GM12878 (cell line): ENCODE data around the gene ZFR. TPM values are rescaled to one million over a fixed set of nuclear protein-coding genes. Genes with fewer than 3 reads are reported as not detected.
"Not testable (repeated sequence)": the region's sequence is repeated elsewhere in the genome, so short reads cannot be mapped to it uniquely, and the experiment has no call there.

Experiments used
- ATAC-seq: fragments of 200-7000 bp; cut with Tn5 transposase; 3 replicates; pipeline ENCODE4 v1.9.1; 2020; ENCODE audit warnings: mild to moderate bottlenecking, moderate library complexity
- BruUV-seq: library from RNA; stranded (reverse); fragments of 400-500 nt; replicated peaks from 2 replicates; lab custom pipeline; 2021; lab: Mats Ljungman, UMichigan
- CTCF ChIA-PET: fragments of 300-600 bp; sonication (Branson Sonifier 250); formaldehyde crosslinking; extraction: SDS; loops from one replicate; lab custom pipeline; 2021; ENCODE audit warnings: inconsistent platforms; lab: Yijun Ruan, JAX
- POLR2A ChIA-PET: fragments of 350-600 bp; formaldehyde crosslinking; extraction: SDS; loops from one replicate; lab custom pipeline; 2021; ENCODE audit warnings: inconsistent platforms; lab: Charles Lee
- RAD21 ChIA-PET: fragments of 300-600 bp; sonication (Branson Sonifier 250); formaldehyde crosslinking; loops from one replicate; lab custom pipeline; 2023; ENCODE audit warnings: antibody characterized with exemption; ENCODE audit not compliant: unreplicated experiment; lab: Charles Lee
- SMC1A ChIA-PET: fragments of 300-600 bp; sonication (Branson Sonifier 250); formaldehyde crosslinking; loops from one replicate; lab custom pipeline; 2023; ENCODE audit not compliant: unreplicated experiment, uncharacterized antibody; lab: Charles Lee
- DNase-seq: peaks from one replicate; pipeline ENCODE4 v3.0.0-alpha.2; 2011; ENCODE audit warnings: low read depth, low spot score
- FAIRE-seq: peaks from 3 replicates; lab custom pipeline; 2011; peaks lifted over from hg19 to GRCh38; lab: Jason Lieb, UNC
- H2AFZ ChIP-seq: 2 replicates; pipeline ENCODE4 v1.6.0; 2011; ENCODE audit warnings: low read depth, low read length, control low read depth; ENCODE audit not compliant: control insufficient read depth
- H3K27ac ChIP-seq: 2 replicates; pipeline ENCODE4 v1.5.1; 2011; ENCODE audit warnings: control low read depth; ENCODE audit not compliant: control insufficient read depth, insufficient read depth
- H3K27me3 ChIP-seq, 2 experiments: replicated peaks in 1 of 2; 2 replicates each; pipeline versions ENCODE4 v1.6.0 to v1.6.1; 2011; ENCODE audit warnings: low read length in 1 of 2; ENCODE audit not compliant: control insufficient read depth in 2 of 2, insufficient read depth in 2 of 2
- H3K36me3 ChIP-seq, 2 experiments: 2 replicates each; pipeline ENCODE4 v1.5.1; 2011; ENCODE audit warnings: low read length in 1 of 2; ENCODE audit not compliant: control insufficient read depth in 2 of 2, insufficient read depth in 2 of 2
- H3K4me1 ChIP-seq: 2 replicates; pipeline ENCODE4 v1.6.1; 2011; ENCODE audit warnings: mild to moderate bottlenecking, low read length, moderate library complexity, mixed read lengths; ENCODE audit not compliant: control insufficient read depth, insufficient read depth
- H3K4me2 ChIP-seq: 2 replicates; pipeline ENCODE4 v1.6.0; 2011; ENCODE audit warnings: control low read depth; ENCODE audit not compliant: control insufficient read depth, insufficient read depth
- H3K4me3 ChIP-seq: fragments of 200-600 bp; sonication (generic); 2 replicates; pipeline ENCODE4 v1.5.1; 2016
- H3K79me2 ChIP-seq: 2 replicates; pipeline ENCODE4 v1.6.0; 2011; ENCODE audit warnings: low read length; ENCODE audit not compliant: control insufficient read depth, insufficient read depth
- H3K9ac ChIP-seq: 2 replicates; pipeline ENCODE4 v1.8.0; 2011; ENCODE audit warnings: low read length, control low read depth, mixed read lengths; ENCODE audit not compliant: control insufficient read depth, insufficient read depth
- H3K9me3 ChIP-seq: replicated peaks from 3 replicates; pipeline ENCODE4 v1.5.1; 2011; ENCODE audit warnings: mild to moderate bottlenecking, low read length; ENCODE audit not compliant: control insufficient read depth, insufficient read depth
- H4K20me1 ChIP-seq: 2 replicates; pipeline ENCODE4 v1.6.0; 2011; ENCODE audit not compliant: control insufficient read depth, insufficient read depth
- KAT2A ChIP-seq: conservative IDR thresholded peaks from 2 replicates; pipeline ENCODE4 v1.6.1; 2011; ENCODE audit warnings: low read depth, low read length; ENCODE audit not compliant: control insufficient read depth
- PRDM15 ChIP-seq: fragments of 450-650 bp; formaldehyde crosslinking; IDR thresholded peaks from 2 replicates; pipeline ENCODE4 v1.4.0; 2020; ENCODE audit warnings: mild to moderate bottlenecking, moderate library complexity
- WGBS: methylation state at CpG from one replicate; pipeline ENCODE4 v1.1.6; 2016; ENCODE audit warnings: low lambda C conversion rate; ENCODE audit not compliant: insufficient replicate concordance, insufficient coverage; ENCODE audit errors: missing lambda C conversion rate; 5-methylcytosine and 5-hydroxymethylcytosine counted together
- in situ Hi-C: fragments of 300-500 bp; cut with MboI; formaldehyde crosslinking; loops from 9 replicates; pipeline ENCODE4 v1.14.3; 2018; ENCODE audit warnings: mixed read lengths
- intact Hi-C: fragments of 100-400 bp; cut with micrococcal nuclease; formaldehyde crosslinking; loops from one replicate; pipeline ENCODE4 v1.14.2; 2022; ENCODE audit not compliant: unreplicated experiment
- polyA plus RNA-seq, 11 experiments: library from polyadenylated mRNA; depleted of rRNA in 4 of 11; unstranded in 6 of 11; stranded (reverse) in 5 of 11; fragments of >200 nt; fragmentation: Nextera tagmentation in 4 of 11; fragmentation: Illumina TruSeq in 1 of 11; extraction: Ambion mirVana in 4 of 11; extraction: Trizol in 1 of 11; gene quantifications; 1 replicate in 1 of 11; 2 replicates in 10 of 11; pipeline versions ENCODE4 v1.2.1 to v1.2.3, GENCODE V29; 2011 to 2016; ENCODE audit warnings: inconsistent platforms in 2 of 11, missing spikeins in 2 of 11, low read depth in 1 of 11
- total RNA-seq, 4 experiments: library from RNA; depleted of rRNA in 3 of 4; stranded (reverse); fragments of >200 nt in 3 of 4; fragmentation: Illumina TruSeq in 1 of 4; extraction: Trizol in 1 of 4; gene quantifications; 2 replicates each; pipeline versions ENCODE4 v1.2.1 to v1.2.3, GENCODE V29; 2013 to 2021

ZFR gene
- total and polyA plus RNA-seq, 10 of the 15 experiments (the other 5 are each of a cell fraction or from before 2014, with no cell fraction given): 33.7 to 90.6 (median 72.9) TPM

- TF ChIP-seq KAT2A (no peak), PRDM15 (CRISPR knock-in tag) (no peak)
These were observed 9.4 kb upstream of the ZFR start (continued) for GRCh38 chr5:32453916-32454315.

GRCh38 chr5:32452316-32452715 is 7.8 kb upstream of the ZFR start:
- FAIRE-seq, H4K20me1 ChIP-seq, SMC1A ChIA-PET, H3K27ac ChIP-seq, H3K36me3 ChIP-seq, H2AFZ ChIP-seq, intact Hi-C loops, POLR2A ChIA-PET, H3K79me2 ChIP-seq, BruUV-seq, ATAC-seq, H3K27me3 ChIP-seq, H3K4me3 ChIP-seq, H3K4me2 ChIP-seq, H3K9me3 ChIP-seq, RAD21 ChIA-PET, DNase-seq, H3K4me1 ChIP-seq, H3K9ac ChIP-seq: not testable (repeated sequence)
- CTCF ChIA-PET: interaction anchor here (0.6 to 2.4 kb wide), 2 partner anchors 160 to 446 kb away, joined by 4 to 8 read pairs; no protein-coding TSS in a partner anchor
- 50% methylated on average over 6 of the region's 6 CpGs for WGBS
- in situ Hi-C loops: loop anchor here (25.0 kb wide), 1 partner anchor 485 kb away; no protein-coding TSS in a partner anchor
